Omental fat pad (tissue), 4 donors: ENCODE results near the gene KLRG1. TPM values are rescaled to one million over a fixed set of nuclear protein-coding genes. Genes with fewer than 3 reads are reported as not detected.

Source experiments
- ATAC-seq: fragments of 150-250 bp; one replicate; pipeline ENCODE4 v1.9.1; 2016; ENCODE audit warnings: mild to moderate bottlenecking, moderate library complexity; ENCODE audit not compliant: low FRiP score
- DNase-seq: peaks from one replicate; pipeline ENCODE4 v3.0.0-alpha.2; 2019; ENCODE audit warnings: low spot score
- CTCF ChIP-seq, 3 donors: fragments of 450-650 bp; IDR thresholded peaks; one replicate each; pipeline ENCODE4 v1.5.1; 2016 to 2017; ENCODE audit warnings: antibody characterized with exemption in 3 of 3, mild to moderate bottlenecking in 3 of 3, moderate library complexity in 2 of 3
- total RNA-seq, 4 donors: library from RNA; depleted of rRNA; stranded (reverse); fragments of >200 nt; gene quantifications; one replicate each; pipeline ENCODE4 v1.1.0, GENCODE V29; 2016

KLRG1 gene
- total RNA-seq, 4 donors from 2014 or later, result 2.3 to 17.0 (median 6.3) TPM

- DNase-seq (no peak), ATAC-seq (no peak)
- no peak for TF ChIP-seq CTCF (IDR thresholded peaks at IDR 0.05)
Observed at GRCh38 chr12:8995021-8995775, 5.9 kb downstream of the KLRG1 start.

GRCh38 chr12:8996682-8997405 lies 7.5 kb downstream of the KLRG1 start:
- no peak for TF ChIP-seq CTCF (IDR thresholded peaks at IDR 0.05)
- DNase-seq (no peak), ATAC-seq (no peak)

GRCh38 chr12:9001233-9001632 lies 11.9 kb downstream of the KLRG1 start:
- DNase-seq (no peak), ATAC-seq (no peak)
- TF ChIP-seq CTCF (IDR thresholded peaks at IDR 0.05), result no peak

GRCh38 chr12:9002335-9002734 lies 13.0 kb downstream of the KLRG1 start:
- no peak for DNase-seq
- no peak for TF ChIP-seq CTCF (IDR thresholded peaks at IDR 0.05)
- no peak for ATAC-seq

GRCh38 chr12:9022592-9022991 lies 33.2 kb downstream of the KLRG1 start:
- DNase-seq, result no peak
- no peak for ATAC-seq
- TF ChIP-seq CTCF (IDR thresholded peaks at IDR 0.05), result no peak

GRCh38 chr12:9024512-9024911 lies 35.2 kb downstream of the KLRG1 start:
- ATAC-seq, result no peak
- no peak for TF ChIP-seq CTCF (IDR thresholded peaks at IDR 0.05)
- no peak for DNase-seq
